Suppressor macrophage (primary cell): Measurements from ENCODE around the gene EZR.

Experiments used
- DNase-seq, 4 experiments: peaks; one replicate each; pipeline ENCODE4 v3.0.0-alpha.2; 2020 to 2022

EZR gene

GRCh38 chr6:158725704-158726103, 93.5 kb downstream of the EZR start:
- no peak for DNase-seq

GRCh38 chr6:158722176-158722729, 96.9 kb downstream of the EZR start:
- DNase-seq = peak in 2 of 4 experiments; percentile 14 to 29

GRCh38 chr6:158718461-158719046, 100.6 kb downstream of the EZR start:
- DNase-seq = peak in 2 of 4 experiments; percentile 30 to 38

DNA sequence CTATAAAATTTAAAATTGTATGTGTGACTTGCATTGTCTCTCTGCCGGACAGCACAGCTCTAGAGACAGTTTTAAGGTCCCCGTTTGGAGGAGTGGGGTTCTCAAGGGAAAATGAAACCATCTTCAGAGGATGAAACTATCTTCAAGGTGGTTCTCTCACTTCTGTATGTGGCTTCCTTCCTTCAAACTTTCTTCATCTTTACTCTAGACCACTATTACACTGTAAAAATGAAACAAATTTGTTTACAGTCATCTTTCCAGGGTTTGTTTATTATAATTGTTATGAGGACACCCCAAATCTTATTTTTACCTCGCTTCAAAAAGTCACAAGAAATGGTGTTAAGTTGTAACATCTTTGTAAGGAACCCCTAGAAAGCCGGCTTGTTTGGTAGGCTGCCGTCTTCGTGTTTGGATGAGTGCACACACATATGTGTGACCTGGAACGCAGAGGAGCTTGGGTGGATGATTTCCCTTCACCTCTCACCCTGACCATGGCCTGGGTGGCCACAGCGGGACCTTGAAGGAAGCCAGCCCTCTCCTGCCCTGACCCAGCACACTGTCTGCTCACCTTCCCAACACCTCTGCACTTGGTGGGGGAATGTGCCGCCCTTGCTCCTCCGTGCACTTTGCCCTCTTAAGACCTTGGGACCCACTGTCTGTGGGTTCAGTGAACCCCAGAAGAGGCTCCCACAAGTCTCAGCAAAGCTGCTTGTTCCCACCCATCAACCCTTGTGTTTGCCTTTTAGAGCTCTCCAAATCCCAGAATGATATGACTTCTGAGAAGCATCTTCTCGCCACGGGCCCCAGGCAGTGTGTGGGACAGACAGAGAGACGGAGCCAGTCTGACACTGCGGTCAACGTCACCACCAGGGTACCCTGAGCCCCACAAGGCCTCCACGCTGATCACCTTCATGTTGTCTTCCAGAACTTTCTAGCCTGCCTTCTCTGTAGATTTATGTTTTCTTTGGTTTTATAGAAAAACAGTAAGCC, 101.5 kb downstream of the EZR start:
- no peak for DNase-seq
